Stimulated activated CD8-positive, alpha-beta memory T cell treated with anti-CD3 and anti-CD28 coated beads, Interleukin-7, amount 100 ng/mL, for 1 hour (primary cell): ENCODE results near the gene GRB10.

Experiments
- DNase-seq, 2 donors: peaks; one replicate each; pipeline ENCODE4 v3.0.0-alpha.2; 2020; ENCODE audit warnings: low read depth in 2 of 2

Gene GRB10

GRCh38 chr7:50690541-50691011 lies 92.1 kb downstream of the GRB10 start:
- no peak for DNase-seq

GRCh38 chr7:50688226-50688590 lies 94.5 kb downstream of the GRB10 start:
- no peak for DNase-seq

GRCh38 chr7:50687575-50688225 lies 95.0 kb downstream of the GRB10 start:
- no peak for DNase-seq

- DNase-seq, result no peak
These were observed 95.6 kb downstream of the GRB10 start for GRCh38 chr7:50687096-50687495.

- DNase-seq, result no peak
These were observed 97.3 kb downstream of the GRB10 start for GRCh38 chr7:50685135-50686065.

- DNase-seq, result no peak
These were observed 98.0 kb downstream of the GRB10 start for GRCh38 chr7:50684713-50685075.

- DNase-seq, result no peak
These were observed 98.5 kb downstream of the GRB10 start for GRCh38 chr7:50684011-50684712.

GRCh38 chr7:50682573-50682972 lies 100.1 kb downstream of the GRB10 start:
- no peak for DNase-seq

GRCh38 chr7:50682079-50682478 lies 100.6 kb downstream of the GRB10 start:
- DNase-seq, result no peak

- DNase-seq, result no peak
These were observed 101.2 kb downstream of the GRB10 start for GRCh38 chr7:50681432-50682045.

GRCh38 chr7:50679218-50680007 lies 103.3 kb downstream of the GRB10 start:
- DNase-seq, result no peak

GRCh38 chr7:50678586-50678985 lies 104.1 kb downstream of the GRB10 start:
- no peak for DNase-seq

- no peak for DNase-seq
These were observed 105.1 kb downstream of the GRB10 start for GRCh38 chr7:50677638-50677996.

GRCh38 chr7:50676740-50677637 lies 105.7 kb downstream of the GRB10 start:
- DNase-seq, result no peak

GRCh38 chr7:50676079-50676478 lies 106.6 kb downstream of the GRB10 start:
- DNase-seq, result no peak

- no peak for DNase-seq
These were observed 107.5 kb downstream of the GRB10 start for GRCh38 chr7:50674896-50675835.

- DNase-seq, result no peak
These were observed 108.4 kb downstream of the GRB10 start for GRCh38 chr7:50674299-50674698.

GRCh38 chr7:50673096-50673495 lies 109.6 kb downstream of the GRB10 start:
- no peak for DNase-seq

GRCh38 chr7:50672045-50672444 lies 110.7 kb downstream of the GRB10 start:
- DNase-seq, result no peak
